Lung (tissue), 12 donors: ENCODE results near the gene CATSPER3. TPM values are rescaled to one million over a fixed set of nuclear protein-coding genes. Genes with fewer than 3 reads are reported as not detected.
"Not testable (repeated sequence)": the region's sequence is repeated elsewhere in the genome, so short reads cannot be mapped to it uniquely, and the experiment has no call there.

Experiments used
- ATAC-seq: fragments of 200-7000 bp; cut with Tn5 transposase; one replicate; pipeline ENCODE4 v1.9.1; 2020; ENCODE audit warnings: moderate number of reproducible peaks; ENCODE audit not compliant: insufficient read depth, low FRiP score
- DNase-seq, 3 donors: peaks; one replicate each; pipeline ENCODE4 v3.0.0-alpha.2; 2013 to 2017
- H3K27ac ChIP-seq, 2 donors: one replicate each; pipeline ENCODE4 v1.5.1; 2013; ENCODE audit warnings: mild to moderate bottlenecking in 2 of 2, moderate library complexity in 2 of 2, control low read depth in 1 of 2, inconsistent platforms in 1 of 2, low read depth in 1 of 2, low read length in 1 of 2
- H3K27me3 ChIP-seq, 3 donors: one replicate each; pipeline ENCODE4 v1.5.1; 2013; ENCODE audit warnings: low read length in 2 of 3; ENCODE audit not compliant: control insufficient read depth in 3 of 3, insufficient read depth in 3 of 3
- H3K36me3 ChIP-seq, 4 donors: one replicate each; pipeline ENCODE4 v1.5.1; 2013; ENCODE audit warnings: low read length in 4 of 4, mild to moderate bottlenecking in 1 of 4, moderate library complexity in 1 of 4; ENCODE audit not compliant: control insufficient read depth in 4 of 4, insufficient read depth in 4 of 4
- H3K4me1 ChIP-seq, 5 donors: one replicate each; pipeline ENCODE4 v1.5.1; 2013; ENCODE audit warnings: low read length in 5 of 5, mild to moderate bottlenecking in 2 of 5, moderate library complexity in 1 of 5; ENCODE audit not compliant: control insufficient read depth in 5 of 5, insufficient read depth in 5 of 5
- H3K4me3 ChIP-seq: one replicate; pipeline ENCODE4 v1.5.1; 2013; ENCODE audit warnings: mild to moderate bottlenecking, control low read depth, moderate library complexity
- H3K9ac ChIP-seq, 2 donors: one replicate each; pipeline ENCODE4 v1.5.1; 2013; ENCODE audit warnings: low read length in 2 of 2, control low read depth in 1 of 2; ENCODE audit not compliant: insufficient read depth in 1 of 2
- H3K9me3 ChIP-seq, 4 donors: one replicate each; pipeline ENCODE4 v1.5.1; 2013; ENCODE audit warnings: low read length in 3 of 4, mild to moderate bottlenecking in 1 of 4, moderate library complexity in 1 of 4; ENCODE audit not compliant: control insufficient read depth in 4 of 4, insufficient read depth in 3 of 4
- WGBS, 2 donors: extraction: QIAGEN DNeasy Blood & Tissue Kit; methylation state at CpG; one replicate each; pipeline ENCODE4 v1.1.7; 2013; 5-methylcytosine and 5-hydroxymethylcytosine counted together
- polyA plus RNA-seq, 2 donors: library from polyadenylated mRNA; stranded (reverse); fragments of 200-250 nt; gene quantifications; one replicate each; pipeline ENCODE4 v1.2.1, GENCODE V29; 2013
- total RNA-seq, 2 donors: library from RNA; depleted of rRNA in 1 of 2; stranded (reverse); fragments of >200 nt in 1 of 2; gene quantifications; one replicate each; pipeline ENCODE4 v1.2.1, GENCODE V29; 2014 to 2021
- TF ChIP-seq, protein P1 (sequence below): IDR thresholded peaks from 2 replicates; pipeline ENCODE4 v1.5.1; 2012; ENCODE audit warnings: mild to moderate bottlenecking; ENCODE audit errors: control extremely low read depth, extremely low read depth
- donor health status: control.
- donor health status: control.
- donor health status: Bipolar disorder and iron deficiency.
- donor health status: healthy.
- donor health status: DM: yes; HTN: yes; CAD: no.

CATSPER3 gene
- total and polyA plus RNA-seq, 4 donors: 0.38 to 0.61 (median 0.49) TPM

DNA sequence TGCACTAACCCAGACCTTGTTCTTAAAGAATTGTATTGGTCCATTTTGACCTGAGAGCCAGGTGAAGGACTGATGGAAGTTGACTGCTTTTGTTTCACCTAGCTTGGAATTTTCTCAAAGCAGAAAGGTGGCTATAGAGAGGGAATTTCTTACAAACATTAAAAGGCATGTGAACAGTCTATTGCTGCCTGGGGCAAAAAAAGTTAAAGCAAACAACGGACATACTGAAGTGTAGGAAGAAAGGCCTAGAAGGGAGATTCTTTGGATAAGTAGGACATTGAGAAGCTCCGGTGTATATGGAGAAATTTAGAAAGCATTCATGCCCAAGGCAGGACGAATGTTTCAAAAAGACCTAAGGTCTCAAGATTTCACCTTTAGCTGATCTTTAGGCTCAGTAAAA is 11.7 kb downstream of the CATSPER3 start:
- peaks cover 0 to 20% (median 8%) of the 10 kb centered on the region in 4 donors for H3K9me3 ChIP-seq
- H3K36me3 ChIP-seq: peaks cover 0 to 1% (median 0%) of the 10 kb centered on the region in 4 donors
- no peaks in the 10 kb centered on the region for H3K27me3 ChIP-seq
- H3K27ac ChIP-seq: no peak overlapping the region
- no peaks in the 10 kb centered on the region for H3K4me1 ChIP-seq
- no peak overlapping the region for H3K9ac ChIP-seq
- TF ChIP-seq, protein P1, sequence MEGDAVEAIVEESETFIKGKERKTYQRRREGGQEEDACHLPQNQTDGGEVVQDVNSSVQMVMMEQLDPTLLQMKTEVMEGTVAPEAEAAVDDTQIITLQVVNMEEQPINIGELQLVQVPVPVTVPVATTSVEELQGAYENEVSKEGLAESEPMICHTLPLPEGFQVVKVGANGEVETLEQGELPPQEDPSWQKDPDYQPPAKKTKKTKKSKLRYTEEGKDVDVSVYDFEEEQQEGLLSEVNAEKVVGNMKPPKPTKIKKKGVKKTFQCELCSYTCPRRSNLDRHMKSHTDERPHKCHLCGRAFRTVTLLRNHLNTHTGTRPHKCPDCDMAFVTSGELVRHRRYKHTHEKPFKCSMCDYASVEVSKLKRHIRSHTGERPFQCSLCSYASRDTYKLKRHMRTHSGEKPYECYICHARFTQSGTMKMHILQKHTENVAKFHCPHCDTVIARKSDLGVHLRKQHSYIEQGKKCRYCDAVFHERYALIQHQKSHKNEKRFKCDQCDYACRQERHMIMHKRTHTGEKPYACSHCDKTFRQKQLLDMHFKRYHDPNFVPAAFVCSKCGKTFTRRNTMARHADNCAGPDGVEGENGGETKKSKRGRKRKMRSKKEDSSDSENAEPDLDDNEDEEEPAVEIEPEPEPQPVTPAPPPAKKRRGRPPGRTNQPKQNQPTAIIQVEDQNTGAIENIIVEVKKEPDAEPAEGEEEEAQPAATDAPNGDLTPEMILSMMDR: no peak
- 93 to 97% methylated on average over 3 of the region's 3 CpGs for WGBS, 2 donors
- no peak overlapping the region for H3K4me3 ChIP-seq
- DNase-seq: no peak
- ATAC-seq: no peak

DNA sequence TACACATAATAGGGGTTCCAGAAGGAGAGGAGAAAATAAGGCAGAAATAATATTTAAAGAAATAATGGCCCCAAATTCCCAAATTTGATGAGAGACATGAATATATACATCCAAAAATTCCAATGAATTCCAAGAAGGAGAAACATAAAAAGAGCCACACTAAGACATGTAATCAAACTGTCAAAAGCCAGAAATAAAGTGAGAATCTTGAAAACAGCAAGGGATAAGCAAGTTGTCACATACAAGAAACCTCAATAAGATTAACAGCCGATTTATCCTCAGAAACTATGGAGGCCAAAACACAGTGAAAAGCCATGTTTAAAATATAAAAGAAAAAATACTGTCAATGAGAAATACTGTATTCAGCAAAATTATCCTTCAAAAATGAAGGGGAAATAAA is 14.5 kb downstream of the CATSPER3 start:
- no peak overlapping the region for H3K27ac ChIP-seq
- ATAC-seq: no peak
- 95% methylated on average over 1 of the region's 1 CpG for WGBS, 2 donors

DNA sequence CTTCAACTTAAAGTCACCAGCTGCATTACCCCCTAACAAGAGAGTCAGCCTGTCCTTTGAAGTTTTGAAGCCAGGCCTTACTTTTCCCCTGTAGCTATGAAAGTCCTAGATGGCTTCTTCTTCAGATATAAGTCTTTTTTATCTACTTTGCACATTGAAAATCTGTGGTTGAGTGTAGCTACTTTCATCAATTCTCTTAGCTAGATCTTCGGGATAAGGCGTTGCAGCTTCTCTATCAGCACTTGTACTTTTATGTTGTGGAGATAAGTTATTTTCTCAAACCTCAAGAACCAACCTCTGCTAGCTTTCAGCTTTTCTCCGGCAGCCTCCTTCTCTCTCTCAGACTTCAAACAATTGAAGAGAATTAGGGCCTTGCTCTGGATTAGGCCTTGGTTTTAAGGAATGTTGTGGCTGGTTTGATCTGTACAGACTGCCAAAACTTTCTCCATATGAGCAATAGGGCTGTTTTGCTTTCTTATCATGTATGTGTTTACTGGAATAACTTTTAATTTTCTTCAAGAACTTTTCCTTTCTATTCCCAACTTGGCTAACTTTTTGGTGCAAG is 21.6 kb downstream of the CATSPER3 start:
- Histone ChIP-seq H3K27ac (no peak overlapping the region), H3K4me3 (no peak overlapping the region), H3K36me3 (no peaks in the 10 kb centered on the region), H3K4me1 (peaks cover 0 to 4% (median 0%) of the 10 kb centered on the region in 5 donors), H3K27me3 (peaks cover 0 to 4% (median 0%) of the 10 kb centered on the region in 3 donors), H3K9me3 (no peaks in the 10 kb centered on the region), H3K9ac (no peak overlapping the region)
- no peak for DNase-seq
- TF ChIP-seq, protein P1: no peak
- ATAC-seq: no peak
- 84 to 90% methylated on average over 3 of the region's 3 CpGs for WGBS, 2 donors

More for the DNA sequence above, 14.5 kb downstream of the CATSPER3 start:
- no peak overlapping the region for H3K9ac ChIP-seq
- H3K36me3 ChIP-seq: no peaks in the 10 kb centered on the region
- H3K4me1 ChIP-seq: no peaks in the 10 kb centered on the region
- no peak overlapping the region for H3K4me3 ChIP-seq
- TF ChIP-seq, protein P1: no peak
- peaks cover 0 to 20% (median 6%) of the 10 kb centered on the region in 4 donors for H3K9me3 ChIP-seq
- DNase-seq: no peak
- peaks cover 0 to 2% (median 0%) of the 10 kb centered on the region in 3 donors for H3K27me3 ChIP-seq

DNA sequence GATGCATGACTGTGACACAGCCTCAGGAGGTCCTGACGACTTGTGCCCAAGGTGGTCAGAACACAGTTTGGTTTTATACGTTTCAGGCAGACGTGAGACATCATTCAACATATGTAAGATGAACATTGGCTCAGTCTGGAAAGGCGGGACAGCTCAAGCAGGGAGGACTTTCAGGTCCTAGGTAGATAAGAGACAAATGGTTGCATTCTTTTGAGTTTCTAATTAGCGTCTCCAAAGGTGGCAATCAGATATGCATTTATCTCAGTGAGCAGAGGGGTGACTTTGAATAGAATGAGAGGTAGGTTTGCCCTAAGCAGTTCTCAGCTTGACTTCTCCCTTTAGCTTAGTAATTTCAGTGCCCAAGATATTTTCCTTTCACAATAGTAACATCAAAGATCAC is 22.5 kb downstream of the CATSPER3 start:
- not testable (repeated sequence) for H3K9ac ChIP-seq, H3K9me3 ChIP-seq, H3K27ac ChIP-seq, ATAC-seq, H3K4me1 ChIP-seq, H3K27me3 ChIP-seq, H3K36me3 ChIP-seq, H3K4me3 ChIP-seq, DNase-seq
- WGBS, 2 donors: 69 to 83% methylated on average over 5 of the region's 5 CpGs
